K562 (cell line): ENCODE measurements around the gene OR4C6. TPM values are rescaled to one million over a fixed set of nuclear protein-coding genes. Genes with fewer than 3 reads are reported as not detected.

Source experiments
- ATAC-seq: fragments of 200-7000 bp; cut with Tn5 transposase; 3 replicates; pipeline ENCODE4 v1.9.1; 2020; ENCODE audit warnings: moderate library complexity
- BruUV-seq: library from RNA; stranded (reverse); fragments of 400-500 nt; replicated peaks from 2 replicates; lab custom pipeline; 2021; lab: Mats Ljungman, UMichigan
- CTCF ChIA-PET: fragments of 300-600 bp; formaldehyde crosslinking; extraction: SDS; loops from one replicate; lab custom pipeline; 2021; ENCODE audit warnings: low intra/inter-chr PET ratio; lab: Yijun Ruan, JAX
- POLR2A ChIA-PET: fragments of 300-600, 350-650 bp; sonication (Branson Sonifier 250); formaldehyde crosslinking; extraction: SDS; loops from one replicate; lab custom pipeline; 2021; ENCODE audit warnings: antibody characterized with exemption, inconsistent platforms; lab: Yijun Ruan, JAX
- DNase-seq, 4 experiments: peaks; one replicate each; pipeline versions ENCODE4 v3.0.0 to v3.0.0-alpha.2; 2011 to 2018; ENCODE audit warnings: low spot score in 3 of 4, mixed read lengths in 3 of 4; ENCODE audit errors: extremely low read depth in 1 of 4
- FAIRE-seq: peaks from 2 replicates; lab custom pipeline; 2011; peaks lifted over from hg19 to GRCh38; lab: Jason Lieb, UNC
- H2AFZ ChIP-seq: 2 replicates; pipeline ENCODE4 v1.6.0; 2011; ENCODE audit warnings: low read depth, low read length, control low read depth, inconsistent platforms
- H3K27ac ChIP-seq: fragments of 200-600 bp; 3 replicates; pipeline ENCODE4 v1.8.0; 2011; ENCODE audit warnings: low read depth, mild to moderate bottlenecking, control low read depth, inconsistent platforms, low read length, moderate library complexity, mixed read lengths; ENCODE audit errors: extremely low read depth
- H3K27me3 ChIP-seq, 2 experiments: fragments of 300-600 bp in 1 of 2; 2 replicates in 1 of 2; 3 replicates in 1 of 2; pipeline versions ENCODE4 v1.6.0 to v1.8.0; 2011; ENCODE audit warnings: inconsistent platforms in 2 of 2, low read length in 2 of 2, mild to moderate bottlenecking in 1 of 2, mixed read lengths in 1 of 2, moderate library complexity in 1 of 2; ENCODE audit not compliant: control insufficient read depth in 2 of 2, insufficient read depth in 2 of 2
- H3K36me3 ChIP-seq: fragments of 300-600 bp; 3 replicates; pipeline ENCODE4 v1.8.0; 2011; ENCODE audit warnings: mild to moderate bottlenecking, low read length, inconsistent platforms; ENCODE audit not compliant: control insufficient read depth, insufficient read depth
- H3K4me1 ChIP-seq, 2 experiments: fragments of 200-600 bp in 1 of 2; replicated peaks in 1 of 2; 2 replicates in 1 of 2; 3 replicates in 1 of 2; pipeline versions ENCODE4 v1.5.1 to v1.8.0; 2011; ENCODE audit warnings: inconsistent platforms in 2 of 2, low read length in 2 of 2, mild to moderate bottlenecking in 1 of 2, mixed read lengths in 1 of 2, moderate library complexity in 1 of 2; ENCODE audit not compliant: control insufficient read depth in 2 of 2, insufficient read depth in 2 of 2
- H3K4me2 ChIP-seq: 2 replicates; pipeline ENCODE4 v1.6.1; 2011; ENCODE audit warnings: low read length, control low read depth, inconsistent platforms, mixed read lengths; ENCODE audit not compliant: insufficient read depth
- H3K4me3 ChIP-seq: fragments of 200-600 bp; sonication (generic), shearing (Covaris generic); 2 replicates; pipeline ENCODE4 v1.5.1; 2016; ENCODE audit warnings: control low read depth, inconsistent platforms
- H3K79me2 ChIP-seq: fragments of 200-600 bp; 3 replicates; pipeline ENCODE4 v1.8.0; 2011; ENCODE audit warnings: low read length, inconsistent platforms; ENCODE audit not compliant: control insufficient read depth, insufficient read depth
- H3K9ac ChIP-seq, 2 experiments: 2 replicates each; pipeline versions ENCODE4 v1.6.0 to v1.6.1; 2011; ENCODE audit warnings: low read depth in 2 of 2, low read length in 2 of 2, control low read depth in 1 of 2, inconsistent platforms in 1 of 2, mild to moderate bottlenecking in 1 of 2, mixed read lengths in 1 of 2; ENCODE audit not compliant: insufficient read depth in 1 of 2
- H3K9me1 ChIP-seq: one replicate; pipeline ENCODE4 v1.6.0; 2011; ENCODE audit warnings: inconsistent platforms, mild to moderate bottlenecking, low read length, moderate library complexity; ENCODE audit not compliant: control insufficient read depth, insufficient read depth
- H3K9me3 ChIP-seq: replicated peaks from 2 replicates; pipeline ENCODE4 v1.5.1; 2011; ENCODE audit warnings: low read depth, low read length, inconsistent platforms; ENCODE audit not compliant: control insufficient read depth, insufficient read depth
- H4K20me1 ChIP-seq: replicated peaks from 2 replicates; pipeline ENCODE4 v1.6.1; 2011; ENCODE audit warnings: low read length, inconsistent platforms, mixed read lengths; ENCODE audit not compliant: control insufficient read depth, insufficient read depth
- EP300 ChIP-seq: IDR thresholded peaks from 2 replicates; pipeline ENCODE4 v1.6.1; 2012; ENCODE audit warnings: low read length, improper control_type of control experiment
- GABPB2 ChIP-seq: fragments of 250-450 bp; sonication (Bioruptor Pico); conservative IDR thresholded peaks from 2 replicates; pipeline ENCODE4 v1.5.1; 2021; ENCODE audit warnings: mild to moderate bottlenecking
- GTF3C2 ChIP-seq: IDR thresholded peaks from 3 replicates; pipeline ENCODE4 v1.6.1; 2011; ENCODE audit warnings: borderline replicate concordance, mild to moderate bottlenecking, moderate library complexity; ENCODE audit not compliant: insufficient read length; ENCODE audit errors: extremely low read depth
- TEAD1 ChIP-seq, 2 experiments: fragments of 450-650 bp in 1 of 2; sonication (generic) in 1 of 2; formaldehyde crosslinking; IDR thresholded peaks; 2 replicates each; pipeline versions ENCODE4 v1.4.0 to v1.8.0; 2020 to 2022; ENCODE audit warnings: mild to moderate bottlenecking in 2 of 2, missing genetic modification reagents in 1 of 2
- ZFP30 ChIP-seq: fragments of 250-450 bp; sonication (Bioruptor Pico); IDR thresholded peaks from 2 replicates; pipeline ENCODE4 v1.8.0; 2022; ENCODE audit warnings: moderate library complexity, mild to moderate bottlenecking, inconsistent platforms, borderline replicate concordance
- ZNF217 ChIP-seq: sonication (generic); formaldehyde crosslinking; IDR thresholded peaks from 2 replicates; pipeline ENCODE4 v1.8.0; 2022; ENCODE audit warnings: mild to moderate bottlenecking, missing genetic modification reagents
- WGBS: fragments of 100-300 bp; shearing (Covaris generic); methylation state at CpG from one replicate; pipeline ENCODE4 v1.1.6; 2016; ENCODE audit warnings: low coverage, mixed read lengths; ENCODE audit not compliant: insufficient coverage; ENCODE audit errors: missing lambda C conversion rate; 5-methylcytosine and 5-hydroxymethylcytosine counted together
- in situ Hi-C: fragments of 300-500 bp; cut with MboI; formaldehyde crosslinking; loops from 4 replicates; pipeline ENCODE4 v1.15.0; 2018; ENCODE audit warnings: inconsistent platforms, mixed read lengths
- intact Hi-C: fragments of 100-400 bp; cut with micrococcal nuclease; formaldehyde crosslinking; loops from 2 replicates; pipeline ENCODE4 v1.14.2; 2022
- polyA plus RNA-seq, 8 experiments: library from polyadenylated mRNA; depleted of rRNA in 4 of 8; stranded (reverse) in 5 of 8; unstranded in 3 of 8; fragments of >200 nt; fragmentation: Nextera tagmentation in 2 of 8; fragmentation: Illumina TruSeq in 1 of 8; extraction: Ambion mirVana in 2 of 8; extraction: Trizol in 1 of 8; gene quantifications; 2 replicates each; pipeline versions ENCODE4 v1.2.1 to v1.2.3, GENCODE V29; 2011 to 2014; ENCODE audit warnings: inconsistent platforms in 1 of 8, missing spikeins in 1 of 8
- total RNA-seq, 7 experiments: library from RNA; depleted of rRNA in 6 of 7; stranded (reverse); fragments of >200 nt in 6 of 7; fragmentation: Illumina TruSeq in 2 of 7; extraction: Trizol in 2 of 7; gene quantifications; 2 replicates each; pipeline versions ENCODE4 v1.2.1 to v1.2.3, GENCODE V29; 2011 to 2021; ENCODE audit warnings: low replicate concordance in 1 of 7

OR4C6 gene
- total and polyA plus RNA-seq, 9 of the 15 experiments (the other 6 are each of a cell fraction or from before 2014, with no cell fraction given) = not detected

GRCh38 chr11:55624531-55624930 is 37.5 kb upstream of the OR4C6 start:
- intact Hi-C loops = no loop called here
- no peak overlapping the region for H2AFZ ChIP-seq
- ChIA-PET CTCF (no interaction called here), POLR2A (interaction anchor here (0.7 kb wide), 1 partner anchor 61 kb away, joined by 3 read pairs; no protein-coding TSS in a partner anchor)
- no peaks in the 10 kb centered on the region for H4K20me1 ChIP-seq
- no peak overlapping the region for H3K4me3 ChIP-seq
- no peak overlapping the region for H3K9ac ChIP-seq
- no peaks in the 10 kb centered on the region for H3K4me1 ChIP-seq
- WGBS = 0% methylated on average over 1 of the region's 1 CpG
- TF ChIP-seq ZFP30 (CRISPR knock-in tag) (no peak), ZNF217 (CRISPR knock-in tag) (no peak), TEAD1 (CRISPR knock-in tag; IDR thresholded peaks at IDR 0.05) (no peak), EP300 (no peak)
- no peak for ATAC-seq
- FAIRE-seq = no peak
- H3K27me3 ChIP-seq = no peaks in the 10 kb centered on the region
- H3K4me2 ChIP-seq = no peak overlapping the region
- H3K36me3 ChIP-seq = no peaks in the 10 kb centered on the region
- no peaks in the 10 kb centered on the region for H3K9me3 ChIP-seq
- no TSS peak for BruUV-seq
- no peak overlapping the region for H3K27ac ChIP-seq
- DNase-seq = no peak
- no peaks in the 10 kb centered on the region for H3K9me1 ChIP-seq
- no peaks in the 10 kb centered on the region for H3K79me2 ChIP-seq
- in situ Hi-C loops = no loop called here

- ATAC-seq (no peak), DNase-seq (no peak), FAIRE-seq (no peak)
- H3K4me3 ChIP-seq = no peak within 1 kb of the TSS
- ChIA-PET CTCF (no interaction called here), POLR2A (no interaction called here)
- in situ Hi-C loops = no loop called here
- H3K27me3 ChIP-seq = no peaks in the 10 kb centered on the region
- no peak within 1 kb of the TSS for H3K4me2 ChIP-seq
- H3K9me3 ChIP-seq = no peaks in the 10 kb centered on the region
- H3K36me3 ChIP-seq = no peaks in the 10 kb centered on the region
- TF ChIP-seq GTF3C2 (no peak), GABPB2 (CRISPR knock-in tag) (no peak)
- H3K27ac ChIP-seq = no peak within 1 kb of the TSS
- no peaks in the 10 kb centered on the region for H3K79me2 ChIP-seq
- intact Hi-C loops = no loop called here
- H3K9me1 ChIP-seq = no peaks in the 10 kb centered on the region
- BruUV-seq = no TSS peak
- WGBS = 0% methylated on average over 3 of the region's 3 CpGs
- H2AFZ ChIP-seq = no peak within 1 kb of the TSS
- H3K9ac ChIP-seq = no peak within 1 kb of the TSS
- H4K20me1 ChIP-seq = no peaks in the 10 kb centered on the region
- H3K4me1 ChIP-seq = no peaks in the 10 kb centered on the region
Observed at GRCh38 chr11:55634813-55635212, 27.2 kb upstream of the OR4C6 start, which contains the start of gene OR4P4. TSS of gene OR4P4 (plus strand) at chr11:55635113.
